Jurkat, Clone E6-1 (cell line): ENCODE data around the gene KNTC1. TPM values are rescaled to one million over a fixed set of nuclear protein-coding genes. Genes with fewer than 3 reads are reported as not detected.
A peak's percentile ranks its signal among the peaks of the same experiment; 100 is the strongest.
"Not testable (repeated sequence)": the region's sequence is repeated elsewhere in the genome, so short reads cannot be mapped to it uniquely, and the experiment has no call there.

Source experiments
- DNase-seq: peaks from one replicate; pipeline ENCODE4 v3.0.0-alpha.2; 2011; ENCODE audit warnings: low read depth, low spot score
- H3K4me3 ChIP-seq: 2 replicates; pipeline ENCODE4 v1.5.1; 2011; ENCODE audit warnings: mild to moderate bottlenecking, low read length, control low read depth, moderate library complexity
- polyA plus RNA-seq: library from polyadenylated mRNA; unstranded; fragments of >200 nt; gene quantifications from one replicate; pipeline ENCODE4 v1.2.1, GENCODE V29; 2012; ENCODE audit warnings: missing spikeins; ENCODE audit not compliant: insufficient read length, insufficient read depth

Gene KNTC1, protein sequence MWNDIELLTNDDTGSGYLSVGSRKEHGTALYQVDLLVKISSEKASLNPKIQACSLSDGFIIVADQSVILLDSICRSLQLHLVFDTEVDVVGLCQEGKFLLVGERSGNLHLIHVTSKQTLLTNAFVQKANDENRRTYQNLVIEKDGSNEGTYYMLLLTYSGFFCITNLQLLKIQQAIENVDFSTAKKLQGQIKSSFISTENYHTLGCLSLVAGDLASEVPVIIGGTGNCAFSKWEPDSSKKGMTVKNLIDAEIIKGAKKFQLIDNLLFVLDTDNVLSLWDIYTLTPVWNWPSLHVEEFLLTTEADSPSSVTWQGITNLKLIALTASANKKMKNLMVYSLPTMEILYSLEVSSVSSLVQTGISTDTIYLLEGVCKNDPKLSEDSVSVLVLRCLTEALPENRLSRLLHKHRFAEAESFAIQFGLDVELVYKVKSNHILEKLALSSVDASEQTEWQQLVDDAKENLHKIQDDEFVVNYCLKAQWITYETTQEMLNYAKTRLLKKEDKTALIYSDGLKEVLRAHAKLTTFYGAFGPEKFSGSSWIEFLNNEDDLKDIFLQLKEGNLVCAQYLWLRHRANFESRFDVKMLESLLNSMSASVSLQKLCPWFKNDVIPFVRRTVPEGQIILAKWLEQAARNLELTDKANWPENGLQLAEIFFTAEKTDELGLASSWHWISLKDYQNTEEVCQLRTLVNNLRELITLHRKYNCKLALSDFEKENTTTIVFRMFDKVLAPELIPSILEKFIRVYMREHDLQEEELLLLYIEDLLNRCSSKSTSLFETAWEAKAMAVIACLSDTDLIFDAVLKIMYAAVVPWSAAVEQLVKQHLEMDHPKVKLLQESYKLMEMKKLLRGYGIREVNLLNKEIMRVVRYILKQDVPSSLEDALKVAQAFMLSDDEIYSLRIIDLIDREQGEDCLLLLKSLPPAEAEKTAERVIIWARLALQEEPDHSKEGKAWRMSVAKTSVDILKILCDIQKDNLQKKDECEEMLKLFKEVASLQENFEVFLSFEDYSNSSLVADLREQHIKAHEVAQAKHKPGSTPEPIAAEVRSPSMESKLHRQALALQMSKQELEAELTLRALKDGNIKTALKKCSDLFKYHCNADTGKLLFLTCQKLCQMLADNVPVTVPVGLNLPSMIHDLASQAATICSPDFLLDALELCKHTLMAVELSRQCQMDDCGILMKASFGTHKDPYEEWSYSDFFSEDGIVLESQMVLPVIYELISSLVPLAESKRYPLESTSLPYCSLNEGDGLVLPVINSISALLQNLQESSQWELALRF (N-terminal part only)
- polyA plus RNA-seq: 44.6 TPM

DNA sequence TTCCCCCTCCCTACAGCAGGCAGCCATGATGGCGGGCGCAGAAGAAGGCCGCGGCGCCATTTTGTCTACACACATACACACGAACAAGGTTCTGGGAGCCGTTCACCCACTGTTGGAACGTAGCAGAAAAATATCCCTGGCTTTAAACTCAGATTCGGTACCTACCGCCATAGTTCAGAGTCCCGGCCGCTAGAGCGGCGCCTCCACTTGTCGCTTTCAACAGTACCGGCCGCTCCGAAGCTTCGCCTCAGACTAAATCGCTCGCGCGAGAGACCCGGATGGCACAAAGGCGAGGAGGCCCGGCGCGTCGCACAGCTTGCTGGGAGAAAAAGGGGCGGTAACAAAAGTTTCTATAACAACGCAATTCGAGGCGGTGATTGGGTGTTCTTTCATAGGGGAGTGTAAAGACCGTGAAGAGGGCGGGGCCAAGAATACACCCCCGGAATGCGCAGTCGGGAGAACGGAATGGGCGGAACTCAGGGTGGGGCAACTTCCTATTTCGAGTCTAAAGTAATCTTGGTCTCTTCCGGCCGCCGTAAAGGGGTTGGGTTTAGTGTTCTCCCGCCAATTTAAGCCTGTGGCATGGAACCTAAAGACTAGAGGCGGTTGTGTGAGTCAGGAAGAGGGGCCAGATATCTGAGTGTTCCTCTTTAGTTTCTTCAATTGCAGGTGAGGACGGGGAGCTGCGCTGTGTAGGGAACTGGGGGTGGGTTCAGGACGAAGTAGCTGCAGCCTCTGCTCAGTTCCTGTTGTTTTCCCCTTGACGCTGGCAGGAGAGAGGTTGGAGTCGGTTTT, at the start of gene KNTC1, which contains the start of gene RSRC2:
Gene KNTC1 (plus strand): TSS at position 567 of the 795 bp plus-strand sequence. CDS start 2,815 bp downstream, outside the sequence.
Gene RSRC2 (minus strand): TSS at position 254 of the 795 bp plus-strand sequence. CDS start 83 bp downstream, at position 171.
- peak; percentile 100 for DNase-seq
- H3K4me3 ChIP-seq: peak within 1 kb of the TSS; percentile 81

DNA sequence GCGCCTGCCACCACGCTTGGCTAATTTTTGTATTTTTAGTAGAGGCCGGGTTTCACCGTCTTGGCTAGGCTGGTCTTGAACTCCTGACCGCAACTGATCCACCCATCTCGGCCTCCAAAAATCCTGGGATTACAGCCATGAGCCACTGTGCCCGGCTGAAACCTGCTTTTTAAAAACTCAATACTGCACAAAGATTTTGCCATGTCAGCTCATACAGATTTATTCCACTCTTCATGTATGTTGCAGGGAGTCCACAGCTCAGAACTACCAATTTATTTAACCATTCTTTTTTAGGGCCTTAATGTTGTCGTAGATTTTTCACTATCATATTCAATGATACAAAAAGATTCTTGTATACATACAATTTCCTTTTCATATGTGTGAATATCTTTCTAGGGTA, 46.3 kb upstream of the KNTC1 start:
- H3K4me3 ChIP-seq: no peak overlapping the region
- DNase-seq: no peak

DNA sequence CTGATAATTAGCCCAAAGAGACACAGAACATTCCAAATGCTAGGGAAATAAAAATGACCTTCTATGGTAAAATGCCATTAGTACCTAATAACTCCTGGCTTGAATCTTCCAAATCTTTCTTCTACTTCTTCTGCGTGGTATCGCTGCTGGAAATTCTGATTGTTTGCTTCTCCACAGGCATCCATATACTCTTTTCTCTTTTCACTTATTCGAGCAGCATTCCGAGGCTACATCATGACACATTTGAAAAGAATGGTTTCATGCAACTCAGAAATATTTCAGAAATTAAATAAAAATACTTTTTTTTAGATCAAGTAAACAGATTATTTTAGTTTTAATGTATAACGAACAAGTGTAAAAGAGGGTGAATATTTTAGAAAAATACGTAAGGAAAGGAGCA, 45.2 kb upstream of the KNTC1 start:
- H3K4me3 ChIP-seq: no peak overlapping the region
- no peak for DNase-seq

DNA sequence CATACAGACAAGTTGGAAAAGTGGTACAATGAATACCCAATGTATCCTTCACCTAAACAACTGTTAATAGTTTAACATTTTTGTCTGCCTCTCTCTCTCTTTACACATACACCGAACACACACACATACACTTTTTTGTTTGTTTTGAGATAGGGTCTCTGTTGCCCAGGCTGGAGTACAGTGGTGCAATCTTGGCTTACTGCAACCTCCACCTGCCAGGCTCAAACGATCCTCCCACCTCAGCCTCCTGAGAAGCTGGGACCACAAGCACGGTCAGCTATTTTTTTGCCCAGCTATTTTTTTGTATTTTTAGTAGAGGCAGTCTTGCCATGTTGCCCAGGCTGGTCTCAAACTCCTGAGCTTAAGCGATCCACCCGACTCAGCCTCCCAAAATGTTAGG, 43.1 kb upstream of the KNTC1 start:
- no peak for DNase-seq
- no peak overlapping the region for H3K4me3 ChIP-seq

DNA sequence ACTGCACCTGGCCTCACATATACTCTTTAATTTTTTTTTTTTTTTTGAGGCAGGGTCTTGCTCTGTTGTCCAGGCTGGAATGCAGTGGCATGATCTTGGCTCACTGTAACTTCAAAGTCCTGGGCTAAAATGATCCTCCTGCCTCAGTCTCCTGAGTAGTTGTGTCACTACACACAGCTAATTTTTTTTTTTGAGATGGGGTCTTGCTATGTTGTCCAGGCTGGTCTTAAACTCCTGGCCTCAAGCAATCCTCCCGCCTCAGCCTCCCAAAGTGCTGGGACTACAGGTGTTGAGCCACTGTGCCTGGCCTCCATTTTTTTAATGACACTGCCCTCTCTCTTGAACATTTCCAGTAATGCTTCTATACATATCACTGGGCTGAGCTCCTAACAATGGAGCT, 42.7 kb upstream of the KNTC1 start:
- not testable (repeated sequence) for DNase-seq, H3K4me3 ChIP-seq

DNA sequence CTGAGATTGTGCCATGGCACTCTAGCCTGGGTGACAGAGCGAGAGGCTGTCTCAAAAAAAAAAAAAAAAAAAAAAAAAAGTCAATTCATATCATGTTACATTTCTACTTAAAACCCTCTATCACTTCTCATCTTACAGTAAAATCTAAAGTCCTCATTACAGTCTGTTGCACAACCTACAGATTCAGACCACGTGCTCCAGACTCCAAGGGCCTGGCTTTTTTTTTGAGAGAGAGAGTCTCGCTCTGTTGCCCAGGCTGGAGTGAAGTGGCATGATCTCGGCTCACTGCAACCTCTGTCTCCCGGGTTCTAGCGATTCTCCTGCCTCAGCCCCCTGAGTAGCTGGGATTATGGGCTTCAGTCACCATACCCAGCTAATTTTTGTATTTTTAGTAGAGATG, 40.7 kb upstream of the KNTC1 start:
- DNase-seq, H3K4me3 ChIP-seq: not testable (repeated sequence)

DNA sequence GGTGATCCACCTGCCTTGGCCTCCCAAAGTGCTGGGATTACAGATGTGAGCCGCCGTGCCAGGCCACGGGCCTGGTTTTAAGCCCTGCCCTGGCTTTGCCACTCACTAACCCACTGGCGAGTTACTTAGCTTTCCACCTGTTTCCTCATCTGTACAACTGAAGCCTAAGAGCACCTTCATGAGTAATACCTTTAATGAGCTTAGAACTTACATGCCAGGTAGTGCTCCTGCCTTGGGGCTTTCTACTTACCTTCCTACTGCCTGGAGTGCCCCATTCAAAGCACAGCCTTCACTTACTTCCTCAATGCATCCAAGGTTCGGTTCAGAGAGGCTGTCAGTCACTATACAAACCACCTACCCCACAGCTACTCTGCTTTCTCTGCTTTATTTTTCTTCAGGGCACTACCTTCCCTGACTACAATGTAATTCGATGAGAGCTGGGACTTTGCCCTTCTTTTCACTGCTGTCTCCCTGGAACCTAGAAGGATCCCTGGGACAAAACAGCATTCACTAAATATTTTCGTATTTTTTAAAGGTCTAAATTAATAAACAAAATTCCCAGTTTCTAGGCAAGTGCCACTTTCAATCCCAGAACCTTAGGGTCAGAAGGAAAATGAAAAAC, 40.1 kb upstream of the KNTC1 start:
- no peak overlapping the region for H3K4me3 ChIP-seq
- no peak for DNase-seq

DNA sequence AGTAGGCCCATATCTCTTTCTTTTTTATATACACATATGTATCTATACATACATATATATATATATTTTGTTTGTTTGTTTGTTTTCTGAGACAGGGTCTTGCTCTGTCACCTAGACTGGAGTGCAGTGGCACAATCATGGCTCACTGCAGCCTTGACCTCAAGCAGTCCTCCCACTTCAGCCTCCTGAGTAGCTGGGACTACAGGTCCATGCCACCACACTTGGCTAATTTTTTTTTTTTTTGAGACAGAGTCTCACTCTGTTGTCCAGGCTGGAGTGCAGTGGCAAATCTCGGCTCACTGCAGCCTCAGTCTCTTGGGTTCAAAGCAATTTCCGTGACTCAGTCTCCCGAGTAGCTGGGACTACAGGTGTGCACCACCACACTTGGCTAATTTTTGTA, 39.2 kb upstream of the KNTC1 start:
- DNase-seq, H3K4me3 ChIP-seq: not testable (repeated sequence)

DNA sequence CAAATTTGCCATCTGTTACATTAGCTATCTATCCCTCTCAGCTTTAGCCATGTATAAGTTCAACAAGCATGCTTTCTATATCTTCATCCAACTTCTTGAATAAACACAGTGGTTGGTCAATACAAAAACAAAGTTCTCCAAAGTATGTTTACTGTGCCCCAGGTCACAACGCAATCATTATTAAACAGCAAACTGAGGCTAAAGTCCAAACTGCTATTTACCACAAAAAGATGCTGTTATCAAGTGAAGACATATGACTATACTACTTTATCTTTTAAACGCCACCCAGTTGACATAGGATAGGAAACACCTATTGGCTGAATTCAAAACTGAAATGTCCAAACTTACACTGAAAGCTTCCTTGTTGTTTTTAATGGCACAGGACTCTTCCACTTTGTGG, 38.0 kb upstream of the KNTC1 start:
- H3K4me3 ChIP-seq: no peak overlapping the region
- DNase-seq: no peak

DNA sequence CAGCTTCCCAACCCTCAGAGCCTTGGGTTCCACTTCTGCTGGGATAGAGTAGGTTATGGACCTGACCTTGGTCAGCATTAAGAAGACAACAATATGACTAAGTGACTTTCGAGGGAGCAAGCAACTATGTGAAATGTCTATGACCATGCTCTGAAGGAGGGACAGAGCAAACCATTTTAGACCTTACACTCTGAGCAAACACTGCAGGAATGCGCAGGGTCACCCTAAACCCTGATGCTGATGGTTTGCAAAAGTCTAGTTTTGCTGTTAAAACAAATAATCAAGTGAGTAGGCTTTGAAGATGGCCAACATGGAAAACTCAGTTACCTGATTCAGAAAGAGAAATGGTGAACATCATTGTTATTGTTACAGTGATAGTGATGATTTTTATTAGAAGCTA, 35.1 kb upstream of the KNTC1 start:
- no peak overlapping the region for H3K4me3 ChIP-seq
- DNase-seq: no peak

DNA sequence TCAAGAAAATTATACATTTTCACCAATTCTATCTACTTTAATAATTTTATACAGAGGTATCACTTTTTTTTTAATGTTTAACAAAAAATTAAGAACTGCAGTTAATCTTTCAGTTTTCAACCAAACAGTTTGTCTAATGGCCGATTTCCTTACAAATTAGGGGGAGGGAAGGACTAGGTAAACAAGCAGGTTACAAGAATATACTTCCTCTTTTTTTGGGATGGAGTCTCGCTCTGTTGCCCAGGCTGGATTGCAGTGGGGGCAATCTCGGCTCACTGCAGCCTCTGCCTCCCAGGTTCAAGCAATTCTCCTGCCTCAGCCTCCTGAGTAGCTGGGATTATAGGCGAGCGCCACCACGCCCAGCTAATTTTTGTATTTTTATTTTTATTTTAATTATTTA, 33.8 kb upstream of the KNTC1 start:
- not testable (repeated sequence) for H3K4me3 ChIP-seq, DNase-seq

DNA sequence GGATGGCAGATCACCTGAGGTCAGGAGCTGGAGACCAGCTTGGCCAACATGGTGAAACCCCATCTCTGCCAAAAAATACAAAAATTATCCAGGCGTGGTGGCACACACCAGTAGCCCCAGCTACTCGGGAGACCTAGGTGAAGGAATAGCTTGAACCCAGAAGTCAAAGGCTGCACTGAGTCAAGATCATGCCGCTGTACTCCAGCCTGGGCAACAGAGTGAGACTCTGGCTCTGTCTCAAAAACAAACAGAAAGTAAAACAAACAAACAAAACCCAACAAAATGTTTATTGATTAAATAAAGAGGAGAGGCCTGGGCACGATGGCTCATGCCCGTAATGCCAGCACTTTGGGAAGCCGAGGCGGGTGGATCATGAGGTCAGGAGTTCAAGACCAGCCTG, 31.8 kb upstream of the KNTC1 start:
- no peak overlapping the region for H3K4me3 ChIP-seq
- no peak for DNase-seq

DNA sequence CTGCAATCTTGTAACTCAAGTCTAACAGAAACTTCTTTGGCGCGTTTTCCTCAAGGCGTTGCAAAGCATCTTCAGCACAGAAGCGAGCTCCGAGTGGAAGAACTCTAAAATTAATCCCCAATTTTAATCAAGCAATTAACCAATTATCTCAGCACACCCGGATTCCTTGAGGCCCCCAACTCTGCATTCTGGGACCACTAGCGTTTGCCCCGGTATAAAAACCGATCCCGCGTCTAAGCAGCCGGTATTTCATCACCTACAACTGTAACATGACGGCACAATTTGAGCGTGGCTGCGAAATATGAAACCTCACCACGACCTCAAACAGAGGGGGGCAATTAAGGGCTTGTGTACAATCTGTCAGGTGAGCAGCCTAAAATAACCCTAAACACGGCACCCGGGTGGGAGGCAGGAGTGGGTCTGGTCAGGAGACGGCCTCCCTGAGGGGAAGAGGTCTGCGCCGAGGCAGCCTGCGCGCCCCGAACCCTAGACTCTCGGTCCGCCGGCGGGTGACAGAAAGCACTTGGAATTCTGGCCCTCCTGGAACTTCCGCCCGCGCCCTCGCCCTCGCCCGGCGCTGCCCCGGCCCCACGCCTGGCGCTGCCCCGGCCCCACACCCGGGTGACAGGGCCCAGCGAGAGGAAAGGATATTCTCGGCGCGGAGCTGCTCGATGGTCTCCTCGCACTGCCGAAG, 26.9 kb upstream of the KNTC1 start:
- peak overlapping the region; percentile 95 for H3K4me3 ChIP-seq

DNA sequence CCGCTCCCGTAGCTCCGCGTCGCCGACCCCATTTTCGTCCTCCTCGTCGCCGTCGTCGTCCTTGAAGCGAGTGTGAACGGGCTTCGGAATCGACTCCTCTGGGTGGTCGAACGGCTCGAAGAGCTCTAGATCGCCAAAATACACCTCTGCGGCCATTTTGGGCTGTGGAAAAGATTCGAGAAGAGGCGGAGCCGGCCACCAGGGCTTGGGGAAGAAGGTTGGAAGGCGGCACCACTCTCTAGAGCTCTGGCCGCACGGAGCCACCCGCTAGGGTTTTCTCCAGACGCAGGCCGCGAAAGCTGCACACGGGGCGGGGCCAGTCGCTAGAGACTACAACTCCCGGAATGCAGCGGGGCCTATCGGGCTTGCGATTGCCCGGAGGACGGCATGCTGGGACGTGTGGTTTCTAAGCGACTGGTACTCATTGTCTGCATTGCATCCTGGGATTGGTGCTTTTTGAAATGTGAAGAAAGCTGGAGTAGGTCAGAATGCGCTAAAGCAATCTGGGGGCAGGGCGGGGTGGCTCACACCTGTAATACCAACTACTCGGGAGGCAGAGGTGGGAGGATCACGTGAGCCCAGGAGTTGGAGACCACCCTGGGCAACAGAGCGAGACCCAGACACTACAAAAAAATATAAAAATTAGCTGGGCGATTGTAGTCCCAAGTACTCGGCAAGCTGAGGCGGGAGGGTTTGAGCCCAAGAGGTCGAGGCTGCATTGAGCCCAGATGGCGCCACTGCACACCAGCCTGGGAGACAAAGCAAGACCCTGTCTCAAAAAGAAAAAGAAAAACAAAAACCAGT, 26.2 kb upstream of the KNTC1 start, which contains the start of gene ZCCHC8:
Gene ZCCHC8 (minus strand): TSS at position 248 of the 804 bp plus-strand sequence. CDS start 92 bp downstream, at position 156.
- H3K4me3 ChIP-seq: peak within 1 kb of the TSS; percentile 95
- DNase-seq: peak; percentile 99

More for the DNA sequence above, 26.9 kb upstream of the KNTC1 start:
- peak; percentile 51 for DNase-seq

DNA sequence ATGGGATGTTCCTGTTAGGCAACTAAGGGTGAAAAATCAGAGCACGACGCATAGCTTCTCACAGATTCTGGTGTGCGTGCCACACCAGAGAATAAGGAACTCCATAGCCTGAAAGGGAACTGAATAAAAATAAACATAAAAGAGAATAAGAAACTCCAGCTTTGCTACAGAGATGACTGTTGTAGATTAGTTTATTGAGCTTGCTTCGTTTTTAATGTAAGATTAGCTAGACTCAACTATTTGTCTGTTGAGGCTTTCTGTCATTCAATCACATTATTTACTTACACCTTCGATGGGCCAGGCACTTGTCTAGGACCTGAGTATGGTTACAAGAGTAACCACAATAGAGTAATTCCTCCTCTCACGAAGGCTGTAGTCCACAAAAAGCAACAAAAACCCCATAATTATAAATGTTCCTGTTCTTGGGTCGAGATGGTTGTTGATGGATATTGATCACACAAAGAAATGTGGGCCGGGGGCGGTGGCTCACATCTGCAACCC, 25.5 kb upstream of the KNTC1 start:
- H3K4me3 ChIP-seq: peak overlapping the region; percentile 95
- DNase-seq: no peak

DNA sequence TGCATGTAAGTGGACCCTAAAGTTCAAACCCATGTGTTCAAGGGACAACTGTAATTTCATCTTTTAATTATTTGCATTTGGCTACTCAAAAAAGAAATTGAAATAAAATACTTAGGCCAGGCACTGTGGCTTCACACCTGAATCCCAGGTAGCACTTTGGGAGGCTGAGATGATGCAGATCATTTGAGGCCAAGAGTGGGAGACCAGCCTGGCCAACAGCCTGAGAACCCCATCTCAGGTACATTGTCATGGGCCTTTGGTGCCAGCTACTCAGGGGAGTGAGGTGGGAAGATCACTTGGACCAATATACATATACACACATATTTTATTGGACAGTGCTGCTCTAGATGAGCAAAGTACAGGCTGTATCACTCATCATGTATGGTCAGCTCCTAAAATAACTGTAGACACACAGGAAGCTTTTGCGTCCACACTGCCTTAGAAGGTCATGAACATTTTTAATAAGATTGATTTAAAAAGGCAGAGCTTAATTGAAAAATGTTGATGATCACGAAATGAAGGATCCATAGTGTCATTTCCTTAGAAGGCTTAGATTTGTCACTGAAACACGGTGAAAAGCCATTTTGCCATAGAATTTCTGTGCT, 23.8 kb upstream of the KNTC1 start:
- H3K4me3 ChIP-seq: no peak overlapping the region
- DNase-seq: no peak
